HG03342 (cell line): Measurements from ENCODE around the gene SPON2.
A peak's percentile ranks its signal among the peaks of the same experiment; 100 is the strongest.

ENCODE experiments used
- ATAC-seq: cut with Tn5 transposase; IDR thresholded peaks from one replicate; pipeline ENCODE4 v1.9.1; 2021; ENCODE audit warnings: mild to moderate bottlenecking, moderate library complexity; ENCODE audit not compliant: unreplicated experiment

SPON2 gene

DNA sequence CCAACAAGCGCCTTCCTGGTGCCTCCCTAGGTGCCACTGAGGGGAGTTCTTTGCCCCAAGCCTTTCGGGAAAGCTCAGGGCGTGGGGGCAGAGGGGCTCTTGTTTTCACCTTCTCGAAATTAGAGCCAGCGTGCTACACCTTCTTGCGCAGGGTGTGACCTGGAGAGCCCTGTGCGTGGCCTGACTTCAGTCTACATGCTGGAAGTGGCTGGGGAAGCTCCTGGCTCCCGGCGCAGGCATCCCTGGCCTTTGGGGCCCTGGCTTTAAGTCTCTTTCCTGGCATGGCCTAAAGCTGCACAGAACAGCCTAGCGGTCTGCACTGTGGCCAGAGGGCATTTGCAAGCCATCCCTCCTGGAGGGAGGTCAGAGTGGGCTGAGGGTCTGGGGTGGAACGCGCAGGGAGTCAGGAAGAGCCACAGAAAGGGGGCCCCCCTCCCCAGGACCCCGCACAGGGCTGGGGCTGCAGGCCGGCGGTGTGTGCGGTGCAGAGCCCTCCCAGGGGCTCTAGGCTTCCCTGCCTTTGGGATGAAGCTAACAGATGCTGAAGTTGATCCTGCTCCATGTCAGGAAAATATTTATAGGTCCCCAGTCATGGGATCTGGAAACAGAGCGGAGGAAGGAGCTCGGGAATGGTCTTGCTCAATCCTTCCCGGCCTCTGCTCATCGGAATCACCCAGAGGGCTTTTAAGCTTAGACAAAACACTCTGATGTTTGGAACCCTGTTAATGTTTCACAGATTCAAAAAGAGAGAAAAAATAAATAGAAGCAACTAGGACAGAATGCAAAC is 781 bp upstream of the SPON2 start:
- no peak for ATAC-seq

DNA sequence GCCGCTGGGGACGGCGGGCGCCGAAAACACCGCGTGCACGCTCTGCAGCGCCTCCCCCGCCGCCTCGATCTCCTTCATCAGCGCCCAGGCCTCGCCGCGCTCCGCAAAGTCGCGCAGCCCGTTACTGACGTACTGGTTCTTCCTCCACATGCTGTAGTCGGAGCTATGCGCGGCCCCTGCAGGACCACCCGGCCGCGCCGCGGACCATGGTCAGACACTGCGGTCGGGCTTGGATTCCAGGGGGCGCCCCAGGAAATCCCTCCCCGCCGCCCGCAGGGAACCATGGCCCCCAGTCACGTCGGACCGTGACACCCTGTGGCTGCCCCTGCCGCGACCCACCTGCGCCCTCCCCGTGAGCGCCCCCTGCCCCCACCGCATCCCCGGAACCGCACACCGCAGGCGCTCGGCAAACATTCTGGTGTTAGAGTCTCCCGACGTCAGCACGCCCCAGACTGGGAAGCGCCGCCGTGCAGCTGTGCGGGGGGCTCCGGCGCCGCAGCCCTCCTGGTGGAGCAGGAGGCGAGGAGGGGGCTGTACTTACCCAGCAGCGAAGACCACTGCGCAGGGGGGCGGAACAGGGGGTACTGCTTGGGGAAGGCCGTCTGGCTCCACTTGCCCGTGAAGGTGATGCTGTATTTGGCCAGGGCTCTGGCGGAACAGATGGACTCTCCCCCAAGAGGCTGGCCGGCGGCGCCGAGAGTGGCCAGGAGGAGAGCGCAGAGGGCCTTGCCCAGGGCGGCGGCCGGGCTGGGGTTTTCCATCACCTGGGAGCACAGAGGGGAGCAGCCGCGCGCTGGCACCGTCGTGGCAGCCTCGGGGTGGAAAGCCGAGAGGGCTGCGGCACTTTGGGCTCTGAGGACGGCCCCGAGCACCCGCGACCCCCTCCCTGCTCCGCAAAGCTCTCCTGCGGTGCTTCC is 814 bp downstream of the SPON2 start:
- no peak for ATAC-seq

DNA sequence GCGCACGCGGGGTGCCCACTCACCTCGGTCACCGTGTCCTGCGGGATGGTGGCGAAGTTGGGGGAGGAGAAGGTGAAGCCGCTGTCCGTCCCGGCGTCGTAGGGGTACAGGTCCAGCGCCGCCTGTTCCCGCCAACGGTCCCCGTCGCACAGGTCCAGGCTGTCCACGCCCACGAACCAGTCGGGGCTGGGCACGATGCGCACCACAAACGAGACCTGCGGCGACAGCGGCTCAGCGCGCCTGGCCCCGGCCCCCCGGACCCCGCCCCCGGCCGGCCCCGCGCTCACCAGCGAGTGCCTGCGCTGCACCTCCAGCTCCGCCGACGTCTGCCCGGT is 1.4 kb downstream of the SPON2 start:
- ATAC-seq, result no peak

DNA sequence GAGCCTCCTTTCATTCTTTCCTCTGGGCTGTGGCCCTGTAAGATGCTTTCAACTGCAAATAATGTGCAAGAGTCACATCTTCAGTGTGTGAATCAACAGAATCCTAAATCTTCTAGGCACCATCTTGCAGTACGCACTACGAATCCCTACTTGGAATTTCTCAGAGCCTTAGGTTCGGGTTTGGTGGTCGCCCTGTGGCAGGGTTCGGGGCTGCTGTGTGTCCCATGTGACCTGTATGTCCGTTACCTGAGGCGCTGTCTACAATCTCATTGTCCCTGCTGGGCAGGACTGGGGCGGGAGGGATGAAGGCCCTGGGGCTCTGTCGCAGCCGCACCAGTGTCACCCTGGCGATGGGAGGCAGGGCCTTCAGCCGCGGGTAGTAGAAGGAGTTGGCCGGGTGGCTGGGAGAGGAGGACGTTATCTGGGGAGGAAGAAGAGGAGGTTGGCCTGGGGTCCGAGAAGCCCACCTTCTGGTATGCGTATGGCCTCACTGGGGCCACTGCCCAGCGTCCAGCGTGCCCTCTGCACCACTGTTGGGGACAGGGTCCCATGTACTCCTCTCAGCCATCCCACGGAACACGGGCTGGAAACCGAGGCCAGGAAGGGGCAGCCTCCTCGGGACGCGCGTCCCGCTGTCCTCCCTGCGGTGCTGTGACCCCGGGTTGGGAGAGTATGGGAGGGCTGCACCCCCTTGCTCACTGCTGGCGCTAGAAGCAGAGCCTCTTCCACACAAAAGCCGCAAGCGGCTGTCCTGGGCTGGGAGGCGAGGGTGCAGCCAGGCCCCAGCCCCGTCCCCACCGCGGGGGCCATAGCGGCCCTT is 2.0 kb downstream of the SPON2 start:
- ATAC-seq, result no peak

DNA sequence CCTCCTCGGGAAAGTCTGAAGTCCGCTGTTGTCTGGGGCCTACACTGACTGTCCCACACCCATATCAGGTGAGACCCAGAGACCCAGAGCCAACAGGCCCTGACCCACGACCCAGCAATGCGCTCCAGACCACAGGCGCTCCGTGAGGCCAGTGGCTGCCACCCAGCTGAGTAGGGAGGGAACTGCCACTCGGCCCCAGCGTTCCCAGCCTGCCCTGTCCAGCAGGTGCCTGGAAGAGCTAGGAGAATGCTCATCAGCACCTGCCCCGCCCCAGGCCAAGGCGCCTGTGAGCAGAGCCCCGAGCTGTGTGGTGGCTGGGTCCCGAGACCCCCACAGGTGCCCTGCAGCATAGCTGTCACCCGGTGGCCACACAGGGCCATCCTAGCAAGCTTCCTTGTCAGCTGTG is 2.7 kb downstream of the SPON2 start:
- no peak for ATAC-seq

GRCh38 chr4:1169171-1169671 is 3.2 kb downstream of the SPON2 start:
- ATAC-seq, result no peak

DNA sequence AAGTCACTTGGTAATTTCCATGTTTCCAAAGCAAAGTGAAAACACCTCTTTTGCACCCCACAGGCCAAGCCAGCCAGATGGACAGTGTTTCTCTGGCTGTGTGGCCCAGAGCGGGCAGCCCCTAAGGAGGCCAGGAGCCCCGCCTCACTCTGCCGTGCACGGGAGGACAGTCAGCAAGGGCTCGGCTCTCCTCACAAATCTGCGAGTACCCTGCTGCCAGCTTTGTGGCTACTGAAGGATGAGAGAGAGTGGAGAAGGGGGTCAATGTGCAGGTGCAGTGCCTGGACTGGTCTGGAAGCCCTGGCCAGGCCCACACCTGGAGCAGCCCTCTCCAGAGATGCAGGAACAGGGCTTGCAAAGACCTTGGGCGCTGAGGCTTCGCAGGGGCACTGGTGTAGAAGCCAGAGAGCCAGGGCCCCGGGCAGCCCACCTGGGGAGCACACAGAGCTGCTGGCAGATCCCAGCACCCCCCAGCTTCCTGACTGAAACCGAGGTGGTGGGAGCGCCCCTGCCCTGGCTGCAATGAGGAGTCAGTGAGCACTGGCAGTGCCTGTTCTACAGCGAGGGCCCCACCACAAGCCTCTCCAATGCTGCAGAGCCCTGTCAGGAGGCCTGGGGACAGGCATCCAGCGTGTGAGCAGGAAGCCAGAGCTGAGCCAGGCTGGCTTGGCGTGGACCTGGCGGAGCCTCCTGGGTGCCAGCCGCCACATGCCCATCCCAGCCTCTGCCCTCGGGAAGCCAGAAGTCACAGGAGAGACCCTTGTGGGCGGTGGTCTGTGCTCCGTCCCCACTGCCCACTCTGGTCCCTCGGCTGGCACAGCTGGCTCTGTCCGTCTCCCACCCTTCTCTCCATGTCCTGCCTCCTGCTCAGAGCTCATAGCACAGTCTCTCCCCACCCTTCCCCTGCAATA is 3.9 kb downstream of the SPON2 start:
- ATAC-seq, result no peak

GRCh38 chr4:1167244-1167949 is 5.0 kb downstream of the SPON2 start:
- peak; percentile 77 for ATAC-seq

- ATAC-seq, result no peak
Observed at GRCh38 chr4:1166509-1167243, 5.7 kb downstream of the SPON2 start.

GRCh38 chr4:1164956-1165545 is 7.3 kb downstream of the SPON2 start:
- no peak for ATAC-seq

GRCh38 chr4:1164444-1164843 is 7.9 kb downstream of the SPON2 start:
- ATAC-seq, result no peak

- no peak for ATAC-seq
Observed at GRCh38 chr4:1164040-1164439, 8.3 kb downstream of the SPON2 start.

DNA sequence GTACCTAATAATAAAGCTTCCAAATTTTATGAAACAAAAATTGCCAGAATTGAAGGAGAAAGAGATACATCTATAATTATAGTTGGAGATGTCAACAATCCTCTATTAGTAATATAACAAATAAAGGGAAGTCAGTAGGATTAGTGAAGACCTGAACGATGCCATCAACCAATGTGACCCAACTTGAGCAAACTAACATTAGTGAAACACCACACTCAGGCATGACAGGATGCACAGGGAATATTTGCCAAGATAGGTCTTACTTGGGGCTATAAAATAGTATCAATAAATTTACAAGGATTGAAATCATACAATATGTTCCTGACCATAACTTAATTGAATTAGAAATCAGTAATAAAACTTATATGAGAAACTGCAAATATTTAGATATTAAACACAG is 12.0 kb downstream of the SPON2 start:
- no peak for ATAC-seq

- ATAC-seq, result no peak
Observed at GRCh38 chr4:1156069-1156468, 16.3 kb downstream of the SPON2 start.

GRCh38 chr4:1155314-1155713 is 17.1 kb downstream of the SPON2 start:
- ATAC-seq, result no peak

- no peak for ATAC-seq
Observed at GRCh38 chr4:1154523-1155182, 17.7 kb downstream of the SPON2 start.

- no peak for ATAC-seq
Observed at GRCh38 chr4:1154126-1154522, 18.3 kb downstream of the SPON2 start.

- no peak for ATAC-seq
Observed at GRCh38 chr4:1153567-1154090, 18.8 kb downstream of the SPON2 start.
